IMR-90 (cell line): ENCODE data around the gene OR13J1. TPM values are rescaled to one million over a fixed set of nuclear protein-coding genes. Genes with fewer than 3 reads are reported as not detected.

ENCODE experiments used
- ATAC-seq: fragments of 200-7000 bp; cut with Tn5 transposase; 2 replicates; pipeline ENCODE4 v1.9.1; 2020; ENCODE audit warnings: low read depth, mild to moderate bottlenecking, moderate library complexity
- BruUV-seq: library from RNA; stranded (reverse); fragments of 400-500 nt; replicated peaks from 2 replicates; lab custom pipeline; 2021; lab: Mats Ljungman, UMichigan
- CTCF ChIA-PET: fragments of 300-600 bp; formaldehyde crosslinking; extraction: SDS; loops from one replicate; lab custom pipeline; 2021; ENCODE audit warnings: antibody characterized with exemption; lab: Yijun Ruan, JAX
- POLR2A ChIA-PET: fragments of 300-600 bp; sonication (Branson Sonifier 250); formaldehyde crosslinking; loops from one replicate; lab custom pipeline; 2022; ENCODE audit warnings: antibody characterized with exemption; ENCODE audit not compliant: unreplicated experiment; lab: Charles Lee
- DNase-seq: peaks from one replicate; pipeline ENCODE4 v3.0.0; 2013
- H2AFZ ChIP-seq: replicated peaks from 2 replicates; pipeline ENCODE3; 2013; ENCODE audit warnings: low read length, mild to moderate bottlenecking; ENCODE audit not compliant: poor library complexity
- H2AK5ac ChIP-seq: 2 replicates; pipeline ENCODE4 v1.6.1; 2013; ENCODE audit warnings: low read depth, low read length, inconsistent platforms
- H2AK9ac ChIP-seq: replicated peaks from 2 replicates; pipeline ENCODE3; 2013; ENCODE audit warnings: mild to moderate bottlenecking, low read depth, low read length, moderate library complexity; ENCODE audit not compliant: poor library complexity
- H2BK120ac ChIP-seq: 2 replicates; pipeline ENCODE4 v1.6.1; 2013; ENCODE audit warnings: low read depth, low read length, inconsistent platforms
- H2BK15ac ChIP-seq: 3 replicates; pipeline ENCODE4 v1.6.1; 2013; ENCODE audit warnings: low read depth, low read length, inconsistent platforms
- H2BK20ac ChIP-seq: 2 replicates; pipeline ENCODE4 v1.6.1; 2013; ENCODE audit warnings: low read depth, mild to moderate bottlenecking, inconsistent platforms, low read length, moderate library complexity
- H2BK5ac ChIP-seq: 2 replicates; pipeline ENCODE4 v1.6.1; 2013; ENCODE audit warnings: mild to moderate bottlenecking, low read depth, low read length, inconsistent platforms; ENCODE audit not compliant: poor library complexity, severe bottlenecking
- H3K14ac ChIP-seq: replicated peaks from 2 replicates; pipeline ENCODE4 v1.6.1; 2013; ENCODE audit warnings: low read depth, low read length, inconsistent platforms
- H3K18ac ChIP-seq: 2 replicates; pipeline ENCODE4 v1.6.1; 2013; ENCODE audit warnings: low read depth, low read length, control low read depth
- H3K23ac ChIP-seq: 2 replicates; pipeline ENCODE4 v1.6.1; 2013; ENCODE audit warnings: low read depth, low read length, inconsistent platforms
- H3K27ac ChIP-seq: 2 replicates; pipeline ENCODE4 v1.5.1; 2013; ENCODE audit warnings: mild to moderate bottlenecking, control low read depth, low read length; ENCODE audit not compliant: insufficient read depth
- H3K27me3 ChIP-seq: 2 replicates; pipeline ENCODE4 v1.6.1; 2013; ENCODE audit warnings: low read length; ENCODE audit not compliant: control insufficient read depth, insufficient read depth
- H3K36me3 ChIP-seq: 2 replicates; pipeline ENCODE4 v1.6.1; 2013; ENCODE audit warnings: low read length, mixed read lengths; ENCODE audit not compliant: control insufficient read depth, insufficient read depth
- H3K4ac ChIP-seq: 2 replicates; pipeline ENCODE4 v1.6.1; 2013; ENCODE audit warnings: low read depth, low read length, inconsistent platforms
- H3K4me1 ChIP-seq: 2 replicates; pipeline ENCODE4 v1.6.1; 2013; ENCODE audit warnings: low read length, mixed read lengths; ENCODE audit not compliant: control insufficient read depth, insufficient read depth
- H3K4me2 ChIP-seq: 2 replicates; pipeline ENCODE4 v1.6.1; 2013; ENCODE audit warnings: low read depth, mild to moderate bottlenecking, control low read depth, low read length, moderate library complexity
- H3K4me3 ChIP-seq: 2 replicates; pipeline ENCODE4 v1.5.1; 2013; ENCODE audit warnings: low read depth, mild to moderate bottlenecking, control low read depth, low read length, moderate library complexity; ENCODE audit not compliant: insufficient read depth
- H3K56ac ChIP-seq: 2 replicates; pipeline ENCODE4 v1.6.1; 2013; ENCODE audit warnings: low read length, inconsistent platforms; ENCODE audit not compliant: insufficient read depth; ENCODE audit errors: extremely low read depth
- H3K79me1 ChIP-seq, 2 experiments: 2 replicates each; pipeline ENCODE4 v1.6.1; 2013; ENCODE audit warnings: low read length in 2 of 2, inconsistent platforms in 1 of 2, low read depth in 1 of 2
- H3K9ac ChIP-seq: 2 replicates; pipeline ENCODE4 v1.6.1; 2013; ENCODE audit warnings: low read depth, low read length, control low read depth
- H3K9me1 ChIP-seq: 2 replicates; pipeline ENCODE4 v1.6.1; 2013; ENCODE audit warnings: low read length, inconsistent platforms; ENCODE audit not compliant: insufficient read depth
- H3K9me3 ChIP-seq: 2 replicates; pipeline ENCODE4 v1.6.1; 2013; ENCODE audit warnings: low read length; ENCODE audit not compliant: control insufficient read depth, insufficient read depth
- H4K20me1 ChIP-seq: 2 replicates; pipeline ENCODE4 v1.6.1; 2013; ENCODE audit warnings: low read length, inconsistent platforms; ENCODE audit not compliant: insufficient read depth
- H4K5ac ChIP-seq: 2 replicates; pipeline ENCODE4 v1.6.1; 2013; ENCODE audit warnings: mild to moderate bottlenecking, low read depth, low read length, control low read depth
- H4K8ac ChIP-seq, 2 experiments: 2 replicates each; pipeline ENCODE4 v1.6.1; 2013; ENCODE audit warnings: low read depth in 2 of 2, low read length in 2 of 2, control low read depth in 1 of 2, inconsistent platforms in 1 of 2
- H4K91ac ChIP-seq: 2 replicates; pipeline ENCODE4 v1.6.1; 2013; ENCODE audit warnings: low read depth, low read length, inconsistent platforms; ENCODE audit not compliant: insufficient read depth
- BHLHE40 ChIP-seq: fragments of 150-350 bp; IDR thresholded peaks from 2 replicates; pipeline ENCODE4 v1.6.1; 2016; ENCODE audit warnings: mild to moderate bottlenecking, low read depth, low read length
- CEBPB ChIP-seq: IDR thresholded peaks from 2 replicates; pipeline ENCODE4 v1.6.1; 2012; ENCODE audit warnings: low read depth, low read length, improper control_type of control experiment
- CHD1 ChIP-seq: IDR thresholded peaks from 2 replicates; pipeline ENCODE4 v1.6.1; 2012; ENCODE audit warnings: low read depth, low read length, improper control_type of control experiment
- FOS ChIP-seq: fragments of 150-350 bp; IDR thresholded peaks from 2 replicates; pipeline ENCODE4 v1.6.1; 2016; ENCODE audit warnings: low read depth, low read length
- MAFK ChIP-seq: IDR thresholded peaks from 2 replicates; pipeline ENCODE4 v1.6.1; 2012; ENCODE audit warnings: low read depth, low read length, improper control_type of control experiment
- MAZ ChIP-seq: IDR thresholded peaks from 2 replicates; pipeline ENCODE4 v1.6.1; 2012; ENCODE audit warnings: low read depth, mild to moderate bottlenecking, low read length, improper control_type of control experiment, moderate library complexity, borderline replicate concordance
- MXI1 ChIP-seq: IDR thresholded peaks from 2 replicates; pipeline ENCODE4 v1.6.1; 2012; ENCODE audit warnings: low read depth, mild to moderate bottlenecking, low read length, moderate library complexity, borderline replicate concordance
- NFE2L2 ChIP-seq: fragments of 150-350 bp; IDR thresholded peaks from 2 replicates; pipeline ENCODE4 v1.6.1; 2016; ENCODE audit warnings: low read depth, mild to moderate bottlenecking, low read length
- POLR2A ChIP-seq: IDR thresholded peaks from 2 replicates; pipeline ENCODE4 v1.6.1; 2012; ENCODE audit warnings: mild to moderate bottlenecking, low read depth, low read length
- RAD21 ChIP-seq: IDR thresholded peaks from 2 replicates; pipeline ENCODE4 v1.6.1; 2012; ENCODE audit warnings: low read length, improper control_type of control experiment
- RCOR1 ChIP-seq: IDR thresholded peaks from 2 replicates; pipeline ENCODE4 v1.6.1; 2012; ENCODE audit warnings: mild to moderate bottlenecking, low read length, improper control_type of control experiment; ENCODE audit not compliant: insufficient replicate concordance
- RFX5 ChIP-seq: IDR thresholded peaks from 2 replicates; pipeline ENCODE4 v1.8.0; 2012; ENCODE audit warnings: low read depth, mild to moderate bottlenecking, low read length, moderate library complexity
- SMC3 ChIP-seq: fragments of 150-350 bp; IDR thresholded peaks from 2 replicates; pipeline ENCODE4 v1.6.1; 2016; ENCODE audit warnings: low read depth, mild to moderate bottlenecking, antibody characterized with exemption, low read length, moderate library complexity
- WGBS, 2 experiments: methylation state at CpG; one replicate each; pipeline versions ENCODE4 v1.1.5 to v1.1.7; 2013; ENCODE audit warnings: missing lambda C conversion rate in 2 of 2; ENCODE audit not compliant: insufficient read length in 1 of 2; ENCODE audit errors: extremely low coverage in 2 of 2; 5-methylcytosine and 5-hydroxymethylcytosine counted together
- dilution Hi-C: fragments of 300-500 bp; cut with HindIII; formaldehyde crosslinking; loops from one replicate; pipeline ENCODE4 v1.14.3; 2018; ENCODE audit warnings: low sequenced_read_pairs; ENCODE audit not compliant: unreplicated experiment
- in situ Hi-C: fragments of 300-500 bp; cut with MboI; formaldehyde crosslinking; loops from 3 replicates; pipeline ENCODE4 v1.14.3; 2019; ENCODE audit warnings: low sequenced_read_pairs, inconsistent platforms, mixed read lengths
- intact Hi-C: fragments of 100-400 bp; cut with micrococcal nuclease; formaldehyde crosslinking; loops from 2 replicates; pipeline ENCODE4 v1.10.0; 2022
- polyA plus RNA-seq, 3 experiments: library from polyadenylated mRNA; depleted of rRNA; stranded (reverse); fragments of >200 nt; gene quantifications; 2 replicates each; pipeline ENCODE4 v1.2.3, GENCODE V29; 2012; ENCODE audit warnings: low replicate concordance in 1 of 3
- total RNA-seq: library from RNA; depleted of rRNA; stranded (reverse); fragments of >200 nt; gene quantifications from 2 replicates; pipeline ENCODE4 v1.2.3, GENCODE V29; 2012
- TF ChIP-seq, protein P1 (sequence below): fragments of 150-350 bp; IDR thresholded peaks from 2 replicates; pipeline ENCODE4 v1.6.1; 2016; ENCODE audit warnings: low read depth, mild to moderate bottlenecking, low read length, moderate library complexity, borderline replicate concordance
- TF ChIP-seq, protein P2 (sequence below): conservative IDR thresholded peaks from 2 replicates; pipeline ENCODE4 v1.5.1; 2012; ENCODE audit warnings: mild to moderate bottlenecking, low read depth, low read length, improper control_type of control experiment
- TF ChIP-seq, protein P3 (sequence below): fragments of 150-350 bp; IDR thresholded peaks from 2 replicates; pipeline ENCODE4 v1.6.1; 2017; ENCODE audit warnings: mild to moderate bottlenecking, antibody characterized with exemption, low read length, low read depth

Gene OR13J1
- total and polyA plus RNA-seq, 2 of the 4 experiments (the other 2 are of a cell fraction), result not detected

DNA sequence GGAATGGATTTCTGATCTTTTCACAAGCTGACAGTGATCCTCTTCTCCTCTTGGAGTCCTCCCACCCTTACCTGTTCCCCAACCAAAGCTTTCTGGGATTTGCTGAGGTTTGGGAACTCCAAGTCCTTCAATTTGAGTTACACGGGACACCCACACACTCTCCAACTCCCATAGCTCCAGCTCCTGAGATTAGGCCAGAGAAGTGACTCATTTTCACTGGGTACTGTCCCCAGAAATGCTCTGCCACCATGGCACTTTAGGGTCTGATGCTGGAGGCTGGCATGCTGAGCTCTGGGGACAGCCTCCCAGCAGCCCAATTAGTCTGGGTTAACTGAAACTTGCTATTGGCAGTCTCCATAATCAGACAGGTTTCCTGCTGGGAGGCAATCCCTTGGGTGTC lies 21.9 kb upstream of the OR13J1 start:
- Histone ChIP-seq H2AK9ac (no peak overlapping the region), H3K18ac (no peak overlapping the region), H2BK120ac (no peak overlapping the region), H2AK5ac (no peak overlapping the region), H3K4me1 (no peaks in the 10 kb centered on the region), H4K91ac (no peak overlapping the region), H3K4me2 (no peak overlapping the region), H3K4me3 (no peak overlapping the region), H4K5ac (no peak overlapping the region), H3K27me3 (peaks cover 34% of the 10 kb centered on the region), H2BK5ac (no peak overlapping the region), H3K23ac (no peak overlapping the region), H3K9me1 (no peaks in the 10 kb centered on the region), H4K20me1 (no peaks in the 10 kb centered on the region), H3K4ac (no peak overlapping the region), H3K56ac (no peak overlapping the region), H3K27ac (no peak overlapping the region), H3K9me3 (no peaks in the 10 kb centered on the region), H4K8ac (no peak overlapping the region), H2AFZ (no peak overlapping the region), H2BK15ac (no peak overlapping the region), H3K79me1 (no peaks in the 10 kb centered on the region), H3K9ac (no peak overlapping the region), H3K36me3 (no peaks in the 10 kb centered on the region), H3K14ac (no peak overlapping the region), H2BK20ac (no peak overlapping the region)
- CTCF ChIA-PET, result interaction anchor here (1.1 to 1.2 kb wide), 2 partner anchors 10 to 66 kb away, joined by 3 read pairs; no protein-coding TSS in a partner anchor
- BruUV-seq, result no TSS peak
- DNase-seq (no peak), ATAC-seq (no peak)
- dilution Hi-C loops (no loop called here), intact Hi-C loops (no loop called here), in situ Hi-C loops (no loop called here)
- WGBS, 2 experiments, result no CpG with 5 or more reads among the region's 1 CpG
- TF ChIP-seq, protein P1, sequence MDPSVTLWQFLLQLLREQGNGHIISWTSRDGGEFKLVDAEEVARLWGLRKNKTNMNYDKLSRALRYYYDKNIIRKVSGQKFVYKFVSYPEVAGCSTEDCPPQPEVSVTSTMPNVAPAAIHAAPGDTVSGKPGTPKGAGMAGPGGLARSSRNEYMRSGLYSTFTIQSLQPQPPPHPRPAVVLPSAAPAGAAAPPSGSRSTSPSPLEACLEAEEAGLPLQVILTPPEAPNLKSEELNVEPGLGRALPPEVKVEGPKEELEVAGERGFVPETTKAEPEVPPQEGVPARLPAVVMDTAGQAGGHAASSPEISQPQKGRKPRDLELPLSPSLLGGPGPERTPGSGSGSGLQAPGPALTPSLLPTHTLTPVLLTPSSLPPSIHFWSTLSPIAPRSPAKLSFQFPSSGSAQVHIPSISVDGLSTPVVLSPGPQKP, result no peak
- TF ChIP-seq MAFK (no peak), NFE2L2 (no peak), MAZ (no peak), POLR2A (no peak), RCOR1 (no peak), RAD21 (no peak), MXI1 (no peak), BHLHE40 (no peak), FOS (no peak), CHD1 (no peak), RFX5 (no peak), CEBPB (no peak), SMC3 (no peak)
- TF ChIP-seq, protein P2, sequence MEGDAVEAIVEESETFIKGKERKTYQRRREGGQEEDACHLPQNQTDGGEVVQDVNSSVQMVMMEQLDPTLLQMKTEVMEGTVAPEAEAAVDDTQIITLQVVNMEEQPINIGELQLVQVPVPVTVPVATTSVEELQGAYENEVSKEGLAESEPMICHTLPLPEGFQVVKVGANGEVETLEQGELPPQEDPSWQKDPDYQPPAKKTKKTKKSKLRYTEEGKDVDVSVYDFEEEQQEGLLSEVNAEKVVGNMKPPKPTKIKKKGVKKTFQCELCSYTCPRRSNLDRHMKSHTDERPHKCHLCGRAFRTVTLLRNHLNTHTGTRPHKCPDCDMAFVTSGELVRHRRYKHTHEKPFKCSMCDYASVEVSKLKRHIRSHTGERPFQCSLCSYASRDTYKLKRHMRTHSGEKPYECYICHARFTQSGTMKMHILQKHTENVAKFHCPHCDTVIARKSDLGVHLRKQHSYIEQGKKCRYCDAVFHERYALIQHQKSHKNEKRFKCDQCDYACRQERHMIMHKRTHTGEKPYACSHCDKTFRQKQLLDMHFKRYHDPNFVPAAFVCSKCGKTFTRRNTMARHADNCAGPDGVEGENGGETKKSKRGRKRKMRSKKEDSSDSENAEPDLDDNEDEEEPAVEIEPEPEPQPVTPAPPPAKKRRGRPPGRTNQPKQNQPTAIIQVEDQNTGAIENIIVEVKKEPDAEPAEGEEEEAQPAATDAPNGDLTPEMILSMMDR, result no peak
- TF ChIP-seq, protein P3, sequence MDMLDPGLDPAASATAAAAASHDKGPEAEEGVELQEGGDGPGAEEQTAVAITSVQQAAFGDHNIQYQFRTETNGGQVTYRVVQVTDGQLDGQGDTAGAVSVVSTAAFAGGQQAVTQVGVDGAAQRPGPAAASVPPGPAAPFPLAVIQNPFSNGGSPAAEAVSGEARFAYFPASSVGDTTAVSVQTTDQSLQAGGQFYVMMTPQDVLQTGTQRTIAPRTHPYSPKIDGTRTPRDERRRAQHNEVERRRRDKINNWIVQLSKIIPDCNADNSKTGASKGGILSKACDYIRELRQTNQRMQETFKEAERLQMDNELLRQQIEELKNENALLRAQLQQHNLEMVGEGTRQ, result no peak
- POLR2A ChIA-PET, result no interaction called here
